Mammary epithelial cell (primary cell): ENCODE measurements around the gene NPIPA3.
"Not testable (repeated sequence)": the region's sequence is repeated elsewhere in the genome, so short reads cannot be mapped to it uniquely, and the experiment has no call there.

Source experiments
- EZH2 ChIP-seq: IDR thresholded peaks from 2 replicates; pipeline ENCODE4 v1.6.1; 2012; ENCODE audit warnings: low read length, inconsistent platforms, borderline replicate concordance
- TF ChIP-seq, protein P1 (sequence below), 2 donors: IDR thresholded peaks in 1 of 2; conservative IDR thresholded peaks in 1 of 2; 2 replicates each; pipeline ENCODE4 v1.5.1; 2011 to 2012; ENCODE audit warnings: inconsistent platforms in 2 of 2, low read length in 2 of 2, mild to moderate bottlenecking in 2 of 2, control low read depth in 1 of 2, low read depth in 1 of 2; ENCODE audit not compliant: insufficient read depth in 1 of 2; ENCODE audit errors: extremely low read depth in 1 of 2

DNA sequence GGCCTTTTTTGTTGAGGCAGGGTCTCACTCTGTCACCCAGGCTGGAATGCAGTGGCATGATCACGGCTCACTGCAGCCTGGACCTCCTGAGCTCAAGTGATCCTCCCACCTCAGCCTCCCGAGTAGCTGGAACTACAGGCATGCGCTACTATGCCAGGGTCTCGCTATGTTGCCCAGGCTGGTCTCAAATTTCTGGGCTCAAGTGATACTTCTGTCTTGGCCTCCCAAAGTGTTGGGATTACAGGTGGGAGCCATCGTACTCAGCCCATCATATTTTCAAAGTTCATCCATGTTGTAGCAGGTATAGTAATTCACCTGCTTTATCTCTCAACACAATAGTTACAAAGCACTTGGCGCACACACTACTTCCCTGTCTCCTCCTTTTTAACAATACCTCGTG lies 22.8 kb upstream of the NPIPA3 start:
- TF ChIP-seq, protein P1, sequence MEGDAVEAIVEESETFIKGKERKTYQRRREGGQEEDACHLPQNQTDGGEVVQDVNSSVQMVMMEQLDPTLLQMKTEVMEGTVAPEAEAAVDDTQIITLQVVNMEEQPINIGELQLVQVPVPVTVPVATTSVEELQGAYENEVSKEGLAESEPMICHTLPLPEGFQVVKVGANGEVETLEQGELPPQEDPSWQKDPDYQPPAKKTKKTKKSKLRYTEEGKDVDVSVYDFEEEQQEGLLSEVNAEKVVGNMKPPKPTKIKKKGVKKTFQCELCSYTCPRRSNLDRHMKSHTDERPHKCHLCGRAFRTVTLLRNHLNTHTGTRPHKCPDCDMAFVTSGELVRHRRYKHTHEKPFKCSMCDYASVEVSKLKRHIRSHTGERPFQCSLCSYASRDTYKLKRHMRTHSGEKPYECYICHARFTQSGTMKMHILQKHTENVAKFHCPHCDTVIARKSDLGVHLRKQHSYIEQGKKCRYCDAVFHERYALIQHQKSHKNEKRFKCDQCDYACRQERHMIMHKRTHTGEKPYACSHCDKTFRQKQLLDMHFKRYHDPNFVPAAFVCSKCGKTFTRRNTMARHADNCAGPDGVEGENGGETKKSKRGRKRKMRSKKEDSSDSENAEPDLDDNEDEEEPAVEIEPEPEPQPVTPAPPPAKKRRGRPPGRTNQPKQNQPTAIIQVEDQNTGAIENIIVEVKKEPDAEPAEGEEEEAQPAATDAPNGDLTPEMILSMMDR (conservative IDR thresholded peaks at IDR 0.05 in 1 of 2, IDR thresholded peaks at IDR 0.05 in 1 of 2; ENCODE audit: extremely low read depth in 1 of 2, insufficient read depth in 1 of 2, low read depth in 1 of 2, low read length in 2 of 2) = not testable (repeated sequence)
- TF ChIP-seq EZH2 = not testable (repeated sequence)
